Subcutaneous abdominal adipose tissue (tissue), 5 donors: ENCODE data around the gene MCM9.

Experiments
- H3K27ac ChIP-seq: one replicate; pipeline ENCODE4 v1.7.0; 2013; ENCODE audit warnings: low read depth, mild to moderate bottlenecking, inconsistent platforms, low read length, moderate library complexity
- H3K27me3 ChIP-seq, 5 donors: one replicate each; pipeline ENCODE4 v1.7.0; 2013; ENCODE audit warnings: low read length in 5 of 5, inconsistent platforms in 1 of 5; ENCODE audit not compliant: control insufficient read depth in 5 of 5, insufficient read depth in 4 of 5
- H3K36me3 ChIP-seq, 5 donors: one replicate each; pipeline ENCODE4 v1.7.0; 2013; ENCODE audit warnings: low read length in 5 of 5; ENCODE audit not compliant: control insufficient read depth in 5 of 5, insufficient read depth in 5 of 5
- H3K4me1 ChIP-seq, 5 donors: one replicate each; pipeline ENCODE4 v1.7.0; 2013; ENCODE audit warnings: low read length in 5 of 5, mild to moderate bottlenecking in 3 of 5, moderate library complexity in 1 of 5; ENCODE audit not compliant: control insufficient read depth in 5 of 5, insufficient read depth in 5 of 5
- H3K4me3 ChIP-seq, 5 donors: one replicate each; pipeline ENCODE4 v1.7.0; 2013; ENCODE audit warnings: low read length in 5 of 5, low read depth in 1 of 5
- H3K9ac ChIP-seq, 5 donors: one replicate each; pipeline ENCODE4 v1.7.0; 2013; ENCODE audit warnings: low read length in 5 of 5, mild to moderate bottlenecking in 4 of 5, moderate library complexity in 3 of 5
- H3K9me3 ChIP-seq, 5 donors: one replicate each; pipeline ENCODE4 v1.7.0; 2013; ENCODE audit warnings: low read length in 5 of 5; ENCODE audit not compliant: control insufficient read depth in 5 of 5
- donor health status: healthy.
- donor health status: healthy.
- donor health status: healthy.
- donor health status: healthy.
- donor health status: healthy.

Gene MCM9

DNA sequence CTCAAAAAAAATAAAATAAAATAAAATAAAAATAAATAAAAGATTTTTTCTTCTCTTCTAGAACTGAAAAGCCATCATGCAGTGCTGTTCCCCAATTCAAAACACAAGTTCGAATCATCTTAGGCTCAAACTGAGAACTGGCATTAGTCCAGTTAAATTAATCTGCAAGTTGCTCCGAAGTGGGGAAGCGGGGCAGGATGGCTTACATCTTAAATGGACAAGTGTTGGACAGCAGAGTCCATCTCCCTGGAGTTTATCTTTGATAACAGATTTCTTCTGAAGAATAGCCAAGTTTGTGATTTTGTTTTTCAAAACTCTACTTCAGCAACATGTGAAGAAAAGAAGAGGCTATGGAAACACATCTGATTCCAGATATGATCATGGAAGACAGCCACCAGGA lies 152.3 kb downstream of the MCM9 start:
- peaks cover 0 to 11% (median 5%) of the 10 kb centered on the region in 5 donors for H3K4me1 ChIP-seq
- no peaks in the 10 kb centered on the region for H3K36me3 ChIP-seq
- H3K9me3 ChIP-seq, result no peaks in the 10 kb centered on the region
- no peaks in the 10 kb centered on the region for H3K27me3 ChIP-seq
- no peak overlapping the region for H3K27ac ChIP-seq
- no peak overlapping the region for H3K9ac ChIP-seq
- H3K4me3 ChIP-seq, result no peak overlapping the region

- Histone ChIP-seq H3K27ac (no peak overlapping the region), H3K36me3 (no peaks in the 10 kb centered on the region), H3K4me3 (no peak overlapping the region), H3K9ac (no peak overlapping the region), H3K27me3 (no peaks in the 10 kb centered on the region), H3K9me3 (no peaks in the 10 kb centered on the region), H3K4me1 (peaks cover 0 to 11% (median 5%) of the 10 kb centered on the region in 5 donors)
Measured at GRCh38 chr6:118781897-118782296, 153.1 kb downstream of the MCM9 start.

GRCh38 chr6:118780668-118781067 lies 154.3 kb downstream of the MCM9 start:
- Histone ChIP-seq H3K27ac (no peak overlapping the region), H3K27me3 (no peaks in the 10 kb centered on the region), H3K4me3 (no peak overlapping the region), H3K9me3 (no peaks in the 10 kb centered on the region), H3K4me1 (peaks cover 0 to 14% (median 10%) of the 10 kb centered on the region in 5 donors), H3K36me3 (no peaks in the 10 kb centered on the region), H3K9ac (no peak overlapping the region)

DNA sequence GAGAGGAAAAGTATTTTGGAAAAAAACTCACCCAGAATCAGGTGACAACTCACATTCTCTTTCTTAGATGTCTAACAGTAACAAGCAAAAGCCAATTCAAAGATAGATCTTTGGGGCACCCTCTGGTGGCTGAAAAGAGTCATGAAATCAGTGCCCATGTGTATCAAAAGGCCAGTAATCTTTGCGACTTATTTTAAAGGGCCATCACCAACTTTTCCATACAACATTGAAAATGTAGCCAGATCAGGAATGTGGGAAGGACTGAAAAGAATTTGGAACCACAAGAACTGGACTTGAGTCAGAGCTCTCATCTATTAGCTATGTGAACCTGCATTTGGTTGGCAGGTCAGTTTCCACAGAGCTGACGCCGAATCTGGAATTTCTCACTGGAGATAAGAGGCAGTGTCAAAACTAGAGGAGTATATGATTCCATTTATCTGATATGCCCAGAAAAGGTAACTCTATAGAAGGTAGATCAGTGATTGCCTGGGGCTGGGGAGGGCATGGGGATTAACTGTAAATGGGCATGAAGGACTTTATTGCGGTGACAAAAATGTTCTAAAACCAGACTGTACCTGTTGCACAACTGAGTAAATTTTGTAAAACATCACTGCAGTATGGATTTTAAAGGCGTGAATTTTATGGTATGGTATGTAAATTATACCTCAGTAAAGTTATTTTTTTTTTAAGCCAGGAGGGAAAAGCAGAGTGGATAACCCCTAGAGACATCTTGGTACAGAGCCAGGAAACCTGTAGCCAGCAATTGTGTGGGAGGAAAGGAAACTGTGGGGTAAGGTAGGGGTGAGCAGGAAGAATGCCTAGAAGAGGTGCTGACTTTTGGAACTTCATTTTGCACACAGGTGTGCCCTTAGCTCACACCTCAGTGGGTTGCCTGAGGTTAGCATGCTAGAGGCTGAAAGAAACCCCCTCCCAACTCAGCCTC lies 158.1 kb downstream of the MCM9 start:
- Histone ChIP-seq H3K27ac (no peak overlapping the region), H3K36me3 (no peaks in the 10 kb centered on the region), H3K9me3 (no peaks in the 10 kb centered on the region), H3K4me1 (peaks cover 0 to 9% (median 5%) of the 10 kb centered on the region in 5 donors), H3K9ac (peak overlapping the region in 1 of 5 donors; percentile 6), H3K27me3 (no peaks in the 10 kb centered on the region), H3K4me3 (no peak overlapping the region)

- Histone ChIP-seq H3K9me3 (no peaks in the 10 kb centered on the region), H3K27ac (no peak overlapping the region), H3K4me1 (peaks cover 0 to 9% (median 5%) of the 10 kb centered on the region in 5 donors), H3K27me3 (no peaks in the 10 kb centered on the region), H3K9ac (no peak overlapping the region), H3K36me3 (no peaks in the 10 kb centered on the region), H3K4me3 (no peak overlapping the region)
Measured at GRCh38 chr6:118775381-118775780, 159.6 kb downstream of the MCM9 start.

- H3K4me3 ChIP-seq, result no peak overlapping the region
- no peak overlapping the region for H3K9ac ChIP-seq
- H3K9me3 ChIP-seq, result no peaks in the 10 kb centered on the region
- H3K27me3 ChIP-seq, result no peaks in the 10 kb centered on the region
- H3K4me1 ChIP-seq, result peaks cover 0 to 9% (median 5%) of the 10 kb centered on the region in 5 donors
- H3K36me3 ChIP-seq, result no peaks in the 10 kb centered on the region
- no peak overlapping the region for H3K27ac ChIP-seq
Measured at GRCh38 chr6:118774581-118774980, 160.4 kb downstream of the MCM9 start.

DNA sequence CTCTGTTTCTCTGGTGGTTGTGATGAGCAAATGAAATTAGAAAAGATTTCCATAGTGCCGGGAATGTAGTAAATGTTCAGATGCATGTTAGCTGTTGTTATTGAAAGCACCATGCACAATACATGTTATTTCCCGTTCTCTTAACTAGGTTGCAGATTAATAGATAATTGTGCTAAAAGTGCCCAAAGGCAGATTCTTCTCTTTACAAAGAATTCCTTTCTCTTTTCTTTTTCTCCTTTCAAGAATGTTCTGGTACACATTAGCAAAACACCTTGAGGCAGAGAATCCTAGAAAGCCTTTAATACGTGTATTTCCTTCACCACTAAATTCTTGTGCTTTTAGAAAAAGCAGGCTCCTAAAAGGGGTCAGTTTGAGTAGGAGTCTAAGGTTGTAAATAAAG lies 162.1 kb downstream of the MCM9 start:
- no peaks in the 10 kb centered on the region for H3K36me3 ChIP-seq
- H3K27ac ChIP-seq, result no peak overlapping the region
- no peak overlapping the region for H3K4me3 ChIP-seq
- no peak overlapping the region for H3K9ac ChIP-seq
- peaks cover 0 to 15% (median 5%) of the 10 kb centered on the region in 5 donors for H3K4me1 ChIP-seq
- no peaks in the 10 kb centered on the region for H3K27me3 ChIP-seq
- no peaks in the 10 kb centered on the region for H3K9me3 ChIP-seq

GRCh38 chr6:118771253-118771652 lies 163.7 kb downstream of the MCM9 start:
- H3K9ac ChIP-seq, result no peak overlapping the region
- H3K4me1 ChIP-seq, result peaks cover 0 to 8% (median 0%) of the 10 kb centered on the region in 5 donors
- H3K27me3 ChIP-seq, result no peaks in the 10 kb centered on the region
- H3K9me3 ChIP-seq, result no peaks in the 10 kb centered on the region
- H3K36me3 ChIP-seq, result no peaks in the 10 kb centered on the region
- H3K4me3 ChIP-seq, result no peak overlapping the region
- no peak overlapping the region for H3K27ac ChIP-seq

DNA sequence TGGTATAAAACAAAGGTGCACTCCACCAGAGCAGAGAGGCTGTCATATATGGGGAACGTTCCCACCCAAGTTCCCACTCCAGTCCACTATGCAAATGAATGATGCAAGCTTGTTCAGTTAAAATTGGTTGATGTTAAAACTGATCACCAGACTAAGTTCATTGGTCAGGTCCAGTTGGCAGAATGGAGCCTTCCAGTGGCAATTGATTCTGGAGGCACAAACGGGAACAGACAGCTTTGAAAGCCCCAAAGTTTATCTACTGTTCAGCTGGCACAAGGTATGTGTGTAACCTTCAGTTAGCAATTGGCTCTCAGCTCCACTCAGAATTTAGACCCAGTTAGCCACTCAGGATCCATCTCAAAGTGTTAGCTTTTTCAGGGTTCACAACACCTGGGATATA lies 164.1 kb downstream of the MCM9 start:
- no peak overlapping the region for H3K4me3 ChIP-seq
- no peak overlapping the region for H3K27ac ChIP-seq
- no peaks in the 10 kb centered on the region for H3K9me3 ChIP-seq
- H3K27me3 ChIP-seq, result no peaks in the 10 kb centered on the region
- peaks cover 0 to 8% (median 0%) of the 10 kb centered on the region in 5 donors for H3K4me1 ChIP-seq
- no peaks in the 10 kb centered on the region for H3K36me3 ChIP-seq
- no peak overlapping the region for H3K9ac ChIP-seq

GRCh38 chr6:118770112-118770788 lies 164.7 kb downstream of the MCM9 start:
- Histone ChIP-seq H3K4me1 (peaks cover 0 to 8% (median 0%) of the 10 kb centered on the region in 5 donors), H3K9ac (no peak overlapping the region), H3K4me3 (no peak overlapping the region), H3K27me3 (no peaks in the 10 kb centered on the region), H3K36me3 (no peaks in the 10 kb centered on the region), H3K9me3 (no peaks in the 10 kb centered on the region), H3K27ac (no peak overlapping the region)
